Globus pallidus (tissue), 1 donor: ENCODE results near the gene SORCS2.

ENCODE experiments used
- DNase-seq: peaks from one replicate; pipeline ENCODE4 v3.0.0-alpha.2; 2015; ENCODE audit warnings: low spot score

The SORCS2 gene

GRCh38 chr4:7637139-7637538 is 444.8 kb downstream of the SORCS2 start:
- DNase-seq: no peak

GRCh38 chr4:7637971-7638370 is 445.6 kb downstream of the SORCS2 start:
- DNase-seq: no peak

GRCh38 chr4:7638489-7638888 is 446.2 kb downstream of the SORCS2 start:
- DNase-seq: no peak

- DNase-seq: no peak
These were observed 446.8 kb downstream of the SORCS2 start for GRCh38 chr4:7638984-7639789.

- DNase-seq: no peak
These were observed 447.8 kb downstream of the SORCS2 start for GRCh38 chr4:7640136-7640535.

GRCh38 chr4:7641712-7642111 is 449.4 kb downstream of the SORCS2 start:
- DNase-seq: no peak

GRCh38 chr4:7642741-7643458 is 450.6 kb downstream of the SORCS2 start:
- DNase-seq: no peak

GRCh38 chr4:7645158-7645557 is 452.8 kb downstream of the SORCS2 start:
- no peak for DNase-seq

- no peak for DNase-seq
These were observed 453.6 kb downstream of the SORCS2 start for GRCh38 chr4:7645956-7646355.

- DNase-seq: no peak
These were observed 454.2 kb downstream of the SORCS2 start for GRCh38 chr4:7646384-7647061.

- DNase-seq: no peak
These were observed 454.8 kb downstream of the SORCS2 start for GRCh38 chr4:7647186-7647585.

- DNase-seq: no peak
These were observed 455.5 kb downstream of the SORCS2 start for GRCh38 chr4:7647600-7648543.

GRCh38 chr4:7648544-7649395 is 456.4 kb downstream of the SORCS2 start:
- DNase-seq: no peak

- no peak for DNase-seq
These were observed 457.0 kb downstream of the SORCS2 start for GRCh38 chr4:7649411-7649740.

- DNase-seq: no peak
These were observed 457.6 kb downstream of the SORCS2 start for GRCh38 chr4:7649741-7650531.

- DNase-seq: no peak
These were observed 458.5 kb downstream of the SORCS2 start for GRCh38 chr4:7650606-7651385.

- peak; percentile 46 for DNase-seq
These were observed 459.2 kb downstream of the SORCS2 start for GRCh38 chr4:7651461-7651921.

- DNase-seq: no peak
These were observed 459.7 kb downstream of the SORCS2 start for GRCh38 chr4:7652006-7652405.

GRCh38 chr4:7652451-7652881 is 460.1 kb downstream of the SORCS2 start:
- no peak for DNase-seq
